Osteoblast (primary cell): ENCODE measurements around the gene COX17. TPM values are rescaled to one million over a fixed set of nuclear protein-coding genes. Genes with fewer than 3 reads are reported as not detected.
A peak's percentile ranks its signal among the peaks of the same experiment; 100 is the strongest.

Source experiments
- DNase-seq: peaks from one replicate; pipeline ENCODE4 v3.0.0; 2011; ENCODE audit warnings: low spot score, mixed read lengths; ENCODE audit not compliant: insufficient read length; ENCODE audit errors: missing footprints
- H2AFZ ChIP-seq: 2 replicates; pipeline ENCODE4 v1.6.0; 2011; ENCODE audit warnings: mild to moderate bottlenecking, low read length
- H3K27ac ChIP-seq: 2 replicates; pipeline ENCODE4 v1.5.1; 2011; ENCODE audit warnings: mild to moderate bottlenecking, low read depth, low read length, moderate library complexity
- H3K27me3 ChIP-seq: 2 replicates; pipeline ENCODE4 v1.6.0; 2012; ENCODE audit warnings: mild to moderate bottlenecking, control low read depth, inconsistent platforms, low read length, moderate library complexity; ENCODE audit not compliant: insufficient read depth
- H3K36me3 ChIP-seq: 2 replicates; pipeline ENCODE4 v1.5.1; 2011; ENCODE audit warnings: mild to moderate bottlenecking, low read length, control low read depth, moderate library complexity; ENCODE audit not compliant: insufficient read depth
- H3K4me1 ChIP-seq: 2 replicates; pipeline ENCODE4 v1.5.1; 2011; ENCODE audit warnings: mild to moderate bottlenecking, low read length, control low read depth, moderate library complexity; ENCODE audit not compliant: insufficient read depth
- H3K4me2 ChIP-seq: 2 replicates; pipeline ENCODE4 v1.6.0; 2011; ENCODE audit warnings: mild to moderate bottlenecking, low read length; ENCODE audit not compliant: insufficient read depth
- H3K4me3 ChIP-seq: fragments of 200-600 bp; sonication (generic); 3 replicates; pipeline ENCODE4 v1.5.1; 2012; ENCODE audit warnings: mild to moderate bottlenecking, low read length, inconsistent platforms; ENCODE audit not compliant: insufficient read depth
- H3K79me2 ChIP-seq: 2 replicates; pipeline ENCODE4 v1.6.0; 2012; ENCODE audit warnings: mild to moderate bottlenecking, low read length, control low read depth, inconsistent platforms; ENCODE audit not compliant: insufficient read depth
- H3K9me3 ChIP-seq: 2 replicates; pipeline ENCODE4 v1.5.1; 2011; ENCODE audit warnings: low read depth, low read length, control low read depth
- H4K20me1 ChIP-seq: 2 replicates; pipeline ENCODE4 v1.6.0; 2012; ENCODE audit warnings: mild to moderate bottlenecking, low read length, control low read depth; ENCODE audit not compliant: insufficient read depth
- total RNA-seq: library from RNA; depleted of rRNA; stranded (reverse); fragments of >200 nt; gene quantifications from 2 replicates; pipeline ENCODE4 v1.2.3, GENCODE V29; 2012
- TF ChIP-seq, protein P1 (sequence below): IDR thresholded peaks from 2 replicates; pipeline ENCODE4 v1.5.1; 2011; ENCODE audit warnings: mild to moderate bottlenecking, low read depth, low read length, moderate library complexity; ENCODE audit errors: extremely low read depth

The COX17 gene
- total RNA-seq, 1 donor, result 8.0 TPM

DNA sequence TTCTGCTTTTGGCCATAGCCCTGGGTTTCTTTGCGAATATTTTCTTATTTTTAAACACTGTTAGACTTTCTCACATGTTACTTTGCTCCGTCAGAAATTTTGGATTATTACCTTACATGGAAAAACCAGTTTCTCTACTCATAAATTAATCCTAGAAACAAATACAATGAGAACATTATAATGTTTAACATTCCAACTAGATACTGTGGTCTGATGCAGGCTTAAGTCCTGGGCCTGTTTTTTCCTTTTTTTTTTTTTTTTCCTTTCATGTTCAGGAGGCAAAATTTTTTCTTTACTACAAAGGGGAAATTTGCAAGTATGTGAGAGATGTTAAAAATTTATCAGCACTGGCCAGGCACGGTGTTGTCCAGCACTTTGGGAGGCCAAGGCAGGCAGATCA, 45.7 kb downstream of the COX17 start:
- Histone ChIP-seq H3K79me2 (no peaks in the 10 kb centered on the region), H3K36me3 (no peaks in the 10 kb centered on the region), H3K4me3 (no peak overlapping the region), H3K27ac (peak overlapping the region; percentile 82), H3K27me3 (no peaks in the 10 kb centered on the region), H3K4me1 (peaks cover 42% of the 10 kb centered on the region), H2AFZ (peak overlapping the region; percentile 15), H3K4me2 (no peak overlapping the region), H3K9me3 (no peaks in the 10 kb centered on the region), H4K20me1 (no peaks in the 10 kb centered on the region)
- TF ChIP-seq, protein P1, sequence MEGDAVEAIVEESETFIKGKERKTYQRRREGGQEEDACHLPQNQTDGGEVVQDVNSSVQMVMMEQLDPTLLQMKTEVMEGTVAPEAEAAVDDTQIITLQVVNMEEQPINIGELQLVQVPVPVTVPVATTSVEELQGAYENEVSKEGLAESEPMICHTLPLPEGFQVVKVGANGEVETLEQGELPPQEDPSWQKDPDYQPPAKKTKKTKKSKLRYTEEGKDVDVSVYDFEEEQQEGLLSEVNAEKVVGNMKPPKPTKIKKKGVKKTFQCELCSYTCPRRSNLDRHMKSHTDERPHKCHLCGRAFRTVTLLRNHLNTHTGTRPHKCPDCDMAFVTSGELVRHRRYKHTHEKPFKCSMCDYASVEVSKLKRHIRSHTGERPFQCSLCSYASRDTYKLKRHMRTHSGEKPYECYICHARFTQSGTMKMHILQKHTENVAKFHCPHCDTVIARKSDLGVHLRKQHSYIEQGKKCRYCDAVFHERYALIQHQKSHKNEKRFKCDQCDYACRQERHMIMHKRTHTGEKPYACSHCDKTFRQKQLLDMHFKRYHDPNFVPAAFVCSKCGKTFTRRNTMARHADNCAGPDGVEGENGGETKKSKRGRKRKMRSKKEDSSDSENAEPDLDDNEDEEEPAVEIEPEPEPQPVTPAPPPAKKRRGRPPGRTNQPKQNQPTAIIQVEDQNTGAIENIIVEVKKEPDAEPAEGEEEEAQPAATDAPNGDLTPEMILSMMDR, result no peak
- DNase-seq, result peak; percentile 27

DNA sequence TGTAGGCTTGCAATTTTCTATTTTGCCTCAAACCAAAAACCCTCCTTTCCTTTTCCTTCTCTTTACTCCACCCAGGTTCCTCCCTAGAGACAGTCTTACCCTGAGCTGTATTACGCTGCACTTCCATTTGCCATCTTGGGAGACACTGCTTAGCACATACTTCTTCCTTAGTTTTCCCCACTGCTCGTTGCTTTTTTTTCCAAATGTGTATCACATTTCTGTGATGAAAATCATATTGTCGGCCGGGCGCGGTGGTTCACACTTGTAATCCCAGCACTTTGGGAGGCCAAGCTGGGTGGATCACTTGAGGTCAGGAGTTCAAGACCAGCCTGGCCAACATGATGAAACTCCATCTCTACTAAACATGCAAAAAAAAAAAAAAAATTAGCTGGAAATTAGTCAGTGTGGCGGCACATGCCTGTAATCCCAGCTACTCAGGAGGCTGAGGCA, 46.3 kb downstream of the COX17 start:
- H3K27ac ChIP-seq, result peak overlapping the region; percentile 82
- H3K36me3 ChIP-seq, result no peaks in the 10 kb centered on the region
- no peaks in the 10 kb centered on the region for H4K20me1 ChIP-seq
- no peaks in the 10 kb centered on the region for H3K9me3 ChIP-seq
- H3K4me1 ChIP-seq, result peaks cover 36% of the 10 kb centered on the region
- no peaks in the 10 kb centered on the region for H3K27me3 ChIP-seq
- no peak for DNase-seq
- no peaks in the 10 kb centered on the region for H3K79me2 ChIP-seq
- peak overlapping the region; percentile 68 for H2AFZ ChIP-seq
- H3K4me2 ChIP-seq, result peak overlapping the region; percentile 25
- TF ChIP-seq, protein P1, result no peak
- H3K4me3 ChIP-seq, result no peak overlapping the region

DNA sequence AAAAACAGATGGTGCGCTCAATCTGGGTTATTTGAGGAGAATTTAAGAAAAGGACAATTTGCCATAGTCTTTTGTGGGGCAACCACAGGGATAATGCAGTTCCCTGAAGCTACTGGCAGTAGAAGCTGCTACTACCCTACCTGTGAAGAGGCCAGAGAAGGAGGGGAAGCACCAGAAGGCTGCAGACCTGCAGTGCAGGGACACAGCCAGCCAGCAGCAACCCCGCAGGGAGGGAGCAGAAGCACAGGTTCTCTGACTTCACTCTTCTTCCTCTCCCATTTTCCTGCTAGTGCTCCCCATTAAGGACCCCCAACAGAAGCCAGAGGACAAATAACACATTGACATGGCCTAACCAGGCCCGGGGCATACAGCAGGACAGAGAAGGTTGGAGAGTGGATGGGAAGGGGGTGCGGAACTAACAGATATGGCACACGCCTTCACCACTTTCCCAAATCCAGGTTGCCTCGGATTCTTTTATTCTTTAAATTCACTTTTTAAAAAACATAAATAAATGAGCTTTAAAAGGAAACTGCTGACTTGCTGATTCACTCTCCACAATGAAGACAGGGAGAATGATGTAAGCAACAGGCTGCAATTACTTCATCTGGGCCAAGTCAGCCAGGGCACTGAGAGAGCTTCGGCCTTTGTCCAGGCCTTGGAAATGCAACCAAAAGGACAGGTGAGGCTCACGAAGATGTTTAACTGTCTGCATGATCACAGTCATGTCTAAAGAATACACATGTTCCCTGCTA, 46.9 kb downstream of the COX17 start:
- H3K36me3 ChIP-seq, result no peaks in the 10 kb centered on the region
- H2AFZ ChIP-seq, result peak overlapping the region; percentile 75
- no peak overlapping the region for H3K4me3 ChIP-seq
- H3K27me3 ChIP-seq, result no peaks in the 10 kb centered on the region
- H3K4me1 ChIP-seq, result peaks cover 36% of the 10 kb centered on the region
- H3K4me2 ChIP-seq, result peak overlapping the region; percentile 25
- H3K79me2 ChIP-seq, result no peaks in the 10 kb centered on the region
- H3K27ac ChIP-seq, result peak overlapping the region; percentile 82
- peak; percentile 65 for DNase-seq
- H4K20me1 ChIP-seq, result no peaks in the 10 kb centered on the region
- TF ChIP-seq, protein P1, result no peak
- H3K9me3 ChIP-seq, result no peaks in the 10 kb centered on the region

DNA sequence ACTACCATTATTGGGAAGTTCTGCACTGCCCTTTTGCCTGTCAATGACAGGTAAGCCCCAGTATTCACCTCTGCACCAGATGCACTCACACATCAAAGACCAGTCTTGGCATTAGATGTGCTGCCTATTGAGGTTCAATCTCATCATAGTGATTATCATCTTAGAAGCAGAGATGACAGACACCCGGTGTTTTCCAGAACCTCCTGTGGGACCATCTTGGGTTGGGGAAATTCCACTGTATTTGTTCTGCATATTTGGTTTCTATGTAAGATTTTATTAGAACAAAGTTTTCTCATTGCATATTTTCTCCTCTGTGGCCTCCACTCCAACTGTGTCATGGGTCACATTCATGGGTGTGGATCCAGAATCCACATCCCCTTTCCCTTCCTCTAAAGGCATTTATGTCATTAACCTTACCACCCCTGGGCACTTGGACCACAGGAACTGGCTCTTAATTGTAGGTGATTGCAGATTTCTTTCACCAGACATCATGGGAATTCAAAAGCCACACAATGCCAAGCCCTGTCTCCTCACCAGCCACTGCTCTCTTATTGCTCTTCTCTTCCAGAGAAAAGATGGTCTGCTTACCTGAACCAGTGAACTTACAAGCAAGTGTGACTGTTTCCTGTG, 48.3 kb downstream of the COX17 start:
- Histone ChIP-seq H3K36me3 (no peaks in the 10 kb centered on the region), H3K9me3 (no peaks in the 10 kb centered on the region), H3K27me3 (no peaks in the 10 kb centered on the region), H3K4me2 (peak overlapping the region; percentile 11), H3K27ac (peak overlapping the region; percentile 42), H3K79me2 (no peaks in the 10 kb centered on the region), H4K20me1 (no peaks in the 10 kb centered on the region), H3K4me1 (peaks cover 36% of the 10 kb centered on the region), H2AFZ (peak overlapping the region; percentile 11), H3K4me3 (no peak overlapping the region)
- peak; percentile 43 for DNase-seq
- TF ChIP-seq, protein P1, result no peak
